NCI-H460 (cell line): Measurements from ENCODE around the gene CLEC18C. TPM values are rescaled to one million over a fixed set of nuclear protein-coding genes. Genes with fewer than 3 reads are reported as not detected.
"Not testable (repeated sequence)": the region's sequence is repeated elsewhere in the genome, so short reads cannot be mapped to it uniquely, and the experiment has no call there.

Experiments used
- DNase-seq: peaks from one replicate; pipeline ENCODE4 v3.0.0-alpha.2; 2016; ENCODE audit warnings: low read depth; ENCODE audit errors: extremely low read depth
- polyA plus RNA-seq: library from polyadenylated mRNA; depleted of rRNA; stranded (reverse); fragments of >200 nt; gene quantifications from 2 replicates; pipeline ENCODE4 v1.2.3, GENCODE V29; 2014; cell fraction: nucleus; rRNA removed
- total RNA-seq: library from RNA; depleted of rRNA; stranded (reverse); fragments of >200 nt; shearing (Covaris generic); gene quantifications from 2 replicates; pipeline ENCODE4 v1.2.3, GENCODE V29; 2014; rRNA removed

Gene CLEC18C
- 0.30 TPM in 1 of 2 replicates, not detected in the other for total RNA-seq
- polyA plus RNA-seq: 0.13 TPM in 1 of 2 replicates, not detected in the other

DNA sequence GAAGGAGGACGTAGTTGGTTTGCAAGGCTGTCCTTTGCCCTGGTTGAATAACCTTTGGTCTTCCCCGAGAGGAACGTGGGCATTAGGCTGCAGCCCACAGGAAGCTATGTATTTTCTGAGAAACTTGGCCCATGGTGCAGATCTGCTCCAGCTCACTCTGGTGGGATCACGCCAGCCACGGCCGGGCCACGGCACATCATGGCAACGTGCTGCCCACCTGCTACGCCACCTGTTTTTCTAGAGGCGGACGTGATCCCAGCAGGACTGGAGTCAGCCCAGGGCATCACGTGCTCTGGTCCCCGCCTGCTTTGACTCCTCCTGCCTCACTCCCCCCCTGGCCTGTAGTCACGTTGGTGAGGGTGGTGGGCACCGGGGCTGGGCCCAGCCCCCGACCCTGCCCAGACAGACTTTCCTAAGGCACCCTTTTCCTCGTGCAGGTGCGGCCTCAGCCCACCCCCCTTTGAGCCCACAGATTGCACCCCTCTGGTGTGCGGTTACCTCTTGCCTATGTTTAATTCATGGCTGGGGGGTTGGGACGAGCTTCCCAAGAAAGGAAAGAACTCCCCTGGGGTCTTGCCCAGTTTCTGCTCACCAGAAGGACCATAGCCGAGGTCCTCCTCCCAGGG is at the start of gene CLEC18C:
Gene CLEC18C, plus strand, starts transcription at position 576 of the 626 bp plus-strand sequence. CDS start 492 bp downstream, outside the sequence.
- not testable (repeated sequence) for DNase-seq

GRCh38 chr16:70123822-70124221 is 49.8 kb upstream of the CLEC18C start:
- DNase-seq: not testable (repeated sequence)

DNA sequence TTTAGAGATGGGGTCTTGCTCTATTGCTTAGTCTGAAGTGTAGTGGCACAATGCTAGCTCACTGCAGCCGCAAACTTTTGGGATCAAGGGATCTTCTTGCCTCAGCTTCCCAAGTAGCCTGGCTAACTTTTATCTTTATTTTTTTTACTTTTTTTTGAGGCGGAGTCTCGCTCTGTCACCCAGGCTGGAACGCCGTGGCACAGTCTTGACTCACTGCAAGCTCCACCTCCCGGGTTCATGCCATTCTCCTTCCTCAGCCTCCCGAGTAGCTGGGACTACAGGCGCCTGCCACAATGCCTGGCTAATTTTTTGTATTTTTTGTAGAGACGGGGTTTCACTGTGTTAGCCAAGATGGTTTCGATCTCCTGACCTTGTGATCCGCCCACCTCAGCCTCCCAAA is 47.4 kb upstream of the CLEC18C start:
- DNase-seq: not testable (repeated sequence)

DNA sequence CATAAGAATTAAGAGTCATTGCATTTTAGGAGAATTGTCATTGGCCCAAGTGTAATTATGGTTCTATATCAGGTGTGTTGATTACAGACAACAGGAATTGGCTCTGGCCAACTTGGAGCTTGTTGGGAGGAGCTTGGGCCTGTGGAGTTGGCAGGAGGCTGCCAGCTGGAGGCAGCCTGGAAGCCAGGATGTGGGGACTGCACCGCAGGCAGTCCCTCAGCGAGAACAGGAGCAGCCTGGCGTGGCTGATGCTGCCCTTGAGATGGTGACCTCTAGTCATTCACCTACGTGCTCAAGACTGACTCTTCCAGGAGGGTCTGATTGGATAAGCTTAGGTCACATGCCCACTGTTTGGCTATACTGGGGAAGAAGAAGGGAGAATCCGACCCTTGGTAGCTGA is 45.9 kb upstream of the CLEC18C start:
- DNase-seq: not testable (repeated sequence)

DNA sequence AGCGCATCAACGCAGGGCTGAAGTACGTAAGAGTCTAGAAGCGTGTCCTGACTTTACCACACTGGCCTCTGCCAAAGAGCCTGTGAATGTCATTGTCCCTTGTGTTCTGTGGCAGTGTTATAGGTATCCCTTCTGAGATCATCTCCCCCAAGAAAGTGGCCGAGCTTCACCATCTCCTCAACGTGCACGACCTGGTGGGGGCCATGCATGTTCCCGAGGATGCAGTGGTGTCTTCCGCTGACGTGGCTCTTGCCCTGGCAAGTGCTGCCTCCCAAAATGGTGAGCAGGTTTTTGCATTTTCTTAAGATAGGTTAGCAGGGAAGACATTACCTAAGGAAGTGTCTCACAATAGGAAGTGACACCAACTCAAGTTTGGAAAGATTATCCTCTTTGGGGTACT is 44.7 kb upstream of the CLEC18C start:
- DNase-seq: not testable (repeated sequence)

DNA sequence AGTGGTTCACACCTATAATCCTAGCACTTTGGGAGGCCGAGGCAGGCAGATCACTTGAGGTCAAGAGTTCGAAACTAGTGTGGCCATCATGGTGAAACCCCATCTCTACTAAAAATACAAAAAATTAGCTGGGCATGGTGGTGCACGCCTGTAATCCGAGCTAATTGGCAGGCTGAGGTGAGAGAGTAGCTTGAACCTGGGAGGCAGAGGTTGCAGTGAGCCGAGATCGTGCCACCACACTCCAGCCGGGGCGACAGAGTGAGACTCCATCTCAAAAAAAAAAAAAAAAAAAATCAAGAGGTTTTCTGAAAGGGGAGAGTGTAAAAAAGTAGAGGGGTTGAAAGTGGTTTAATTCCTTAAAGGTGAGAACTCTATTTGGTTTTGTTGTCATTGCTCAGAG is 37.8 kb upstream of the CLEC18C start:
- DNase-seq: not testable (repeated sequence)

GRCh38 chr16:70136595-70136994 is 37.0 kb upstream of the CLEC18C start:
- not testable (repeated sequence) for DNase-seq

- DNase-seq: not testable (repeated sequence)
Measured at GRCh38 chr16:70142739-70143138, 30.8 kb upstream of the CLEC18C start.

- DNase-seq: not testable (repeated sequence)
Measured at GRCh38 chr16:70143231-70143895, 30.2 kb upstream of the CLEC18C start.

- DNase-seq: not testable (repeated sequence)
Measured at GRCh38 chr16:70147853-70148252, 25.7 kb upstream of the CLEC18C start.

- DNase-seq: not testable (repeated sequence)
Measured at GRCh38 chr16:70148453-70148852, 25.1 kb upstream of the CLEC18C start.

GRCh38 chr16:70149296-70149695 is 24.3 kb upstream of the CLEC18C start:
- DNase-seq: not testable (repeated sequence)

GRCh38 chr16:70151391-70151790 is 22.2 kb upstream of the CLEC18C start:
- DNase-seq: no peak

- no peak for DNase-seq
Measured at GRCh38 chr16:70151941-70152509, 21.6 kb upstream of the CLEC18C start.

- DNase-seq: no peak
Measured at GRCh38 chr16:70152578-70153302, 20.8 kb upstream of the CLEC18C start.

DNA sequence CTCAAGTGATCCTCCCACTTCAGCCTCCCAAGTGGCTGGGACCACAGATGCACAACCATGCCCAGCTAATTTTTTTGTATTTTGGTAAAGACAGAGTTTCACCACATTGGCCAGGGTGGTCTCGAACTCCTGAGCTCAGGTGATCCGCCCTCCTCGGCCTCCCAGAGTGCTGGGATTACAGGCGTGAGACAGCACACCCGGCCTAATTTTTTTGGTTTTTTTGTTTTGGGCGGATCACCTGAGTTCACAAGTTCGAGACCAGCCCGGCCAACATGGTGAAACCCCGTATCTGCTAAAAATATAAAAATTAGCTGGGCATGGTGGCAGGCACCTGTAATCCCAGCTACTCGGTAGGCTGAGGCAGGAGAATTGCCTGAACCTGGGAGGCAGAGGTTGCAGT is 18.9 kb upstream of the CLEC18C start:
- not testable (repeated sequence) for DNase-seq

- no peak for DNase-seq
Measured at GRCh38 chr16:70156207-70156978, 17.2 kb upstream of the CLEC18C start.

GRCh38 chr16:70157105-70157476 is 16.5 kb upstream of the CLEC18C start:
- no peak for DNase-seq

GRCh38 chr16:70157477-70158260 is 15.9 kb upstream of the CLEC18C start:
- no peak for DNase-seq
